Activated CD4-positive, alpha-beta T cell treated with anti-CD3 and anti-CD28 coated beads, Interleukin-2, amount 10 ng/mL, durations not matched to agents 7 days and 5 days (primary cell): ENCODE results near the gene NCBP2L. TPM values are rescaled to one million over a fixed set of nuclear protein-coding genes. Genes with fewer than 3 reads are reported as not detected.

Source experiments
- total RNA-seq, 2 experiments: library from RNA; stranded (reverse); gene quantifications; one replicate each; pipeline ENCODE4 v1.2.3, GENCODE V29; 2021

Gene NCBP2L
- total RNA-seq, 2 experiments from 2014 or later = not detected

Other genes with a start within 250 kb of the NCBP2L start
- gene PRPS1, start 149.2 kb upstream of the NCBP2L start, total RNA-seq = 10 to 100 TPM; 68.9 to 73.4 TPM
- gene TSC22D3, start 1.9 kb upstream of the NCBP2L start, total RNA-seq = 10 to 100 TPM; 36.5 to 41.9 TPM
- gene MID2, start 48.1 kb downstream of the NCBP2L start, total RNA-seq = 1 to 10 TPM; 3.6 to 3.8 TPM
- not detected for gene TEX13B, start 204.6 kb downstream of the NCBP2L start, total RNA-seq